DOHH2 (cell line): ENCODE measurements around the gene MFAP3.

Source experiments
- H3F3A ChIP-seq: fragments of 200-600 bp; sonication (generic), shearing (Covaris generic); 2 replicates; pipeline ENCODE4 v1.6.0; 2016; ENCODE audit warnings: antibody characterized with exemption, mild to moderate bottlenecking; ENCODE audit not compliant: control insufficient read depth, insufficient read depth
- H3K27ac ChIP-seq: fragments of 200-600 bp; sonication (generic); 2 replicates; pipeline ENCODE4 v1.5.1; 2014; ENCODE audit warnings: low read depth, mild to moderate bottlenecking, low read length, moderate library complexity
- H3K27me3 ChIP-seq: fragments of 200-600 bp; sonication (generic); 2 replicates; pipeline ENCODE4 v1.6.1; 2014; ENCODE audit warnings: mild to moderate bottlenecking, low read length, mixed read lengths; ENCODE audit not compliant: control insufficient read depth
- H3K36me3 ChIP-seq: fragments of 200-600 bp; sonication (generic); 2 replicates; pipeline ENCODE4 v1.6.1; 2014; ENCODE audit warnings: mild to moderate bottlenecking, low read length, moderate library complexity, mixed read lengths; ENCODE audit not compliant: control insufficient read depth
- H3K4me1 ChIP-seq: fragments of 200-600 bp; sonication (generic); 2 replicates; pipeline ENCODE4 v1.6.1; 2014; ENCODE audit warnings: mild to moderate bottlenecking, low read length, mixed read lengths; ENCODE audit not compliant: control insufficient read depth
- H3K4me2 ChIP-seq: fragments of 200-600 bp; sonication (generic); 2 replicates; pipeline ENCODE4 v1.6.0; 2014; ENCODE audit warnings: mild to moderate bottlenecking, low read length, moderate library complexity
- H3K4me3 ChIP-seq: fragments of 200-600 bp; sonication (generic); 2 replicates; pipeline ENCODE4 v1.5.1; 2014; ENCODE audit warnings: mild to moderate bottlenecking, low read length, mixed read lengths
- H3K79me2 ChIP-seq: fragments of 200-600 bp; sonication (generic); 2 replicates; pipeline ENCODE4 v1.6.1; 2014; ENCODE audit warnings: mild to moderate bottlenecking, low read length, mixed read lengths; ENCODE audit not compliant: control insufficient read depth
- H3K9me2 ChIP-seq: fragments of 200-600 bp; sonication (generic); replicated peaks from 2 replicates; pipeline ENCODE4 v1.6.1; 2014; ENCODE audit warnings: mild to moderate bottlenecking, low read length, mixed read lengths; ENCODE audit not compliant: control insufficient read depth
- H3K9me3 ChIP-seq: fragments of 200-600 bp; sonication (generic); 2 replicates; pipeline ENCODE4 v1.6.1; 2014; ENCODE audit warnings: antibody characterized with exemption, low read length, mixed read lengths; ENCODE audit not compliant: control insufficient read depth, insufficient read depth
- H4K20me1 ChIP-seq: fragments of 200-600 bp; sonication (generic); 2 replicates; pipeline ENCODE4 v1.6.0; 2014; ENCODE audit warnings: low read depth, mild to moderate bottlenecking, antibody characterized with exemption, low read length, moderate library complexity; ENCODE audit not compliant: control insufficient read depth, insufficient read depth
- CTCF ChIP-seq: fragments of 200-600 bp; sonication (generic); IDR thresholded peaks from one replicate; pipeline ENCODE4 v1.5.1; 2014; ENCODE audit warnings: antibody characterized with exemption, mild to moderate bottlenecking, low read depth, low read length; ENCODE audit not compliant: poor library complexity, severe bottlenecking
- EZH2phosphoT487 ChIP-seq: fragments of 200-600 bp; sonication (generic); IDR thresholded peaks from 2 replicates; pipeline ENCODE4 v1.6.1; 2017; ENCODE audit warnings: borderline replicate concordance, mild to moderate bottlenecking, antibody characterized with exemption, low read length, moderate library complexity, mixed read lengths

The MFAP3 gene

GRCh38 chr5:154071799-154072413 lies 33.1 kb downstream of the MFAP3 start:
- Histone ChIP-seq H3K79me2 (no peaks in the 10 kb centered on the region), H3K36me3 (no peaks in the 10 kb centered on the region), H3K9me3 (no peaks in the 10 kb centered on the region), H3K27me3 (peaks cover 22% of the 10 kb centered on the region), H4K20me1 (no peaks in the 10 kb centered on the region), H3K4me2 (peak overlapping the region; percentile 39), H3K9me2 (no peaks in the 10 kb centered on the region), H3F3A (no peaks in the 10 kb centered on the region), H3K4me1 (no peaks in the 10 kb centered on the region), H3K27ac (no peak overlapping the region), H3K4me3 (no peak overlapping the region)
- no peak for TF ChIP-seq CTCF
- no peak for TF ChIP-seq EZH2phosphoT487

- TF ChIP-seq CTCF = peak; percentile 88
- no peak for TF ChIP-seq EZH2phosphoT487
- Histone ChIP-seq H3K36me3 (no peaks in the 10 kb centered on the region), H3K9me2 (no peaks in the 10 kb centered on the region), H3K9me3 (no peaks in the 10 kb centered on the region), H3K4me1 (no peaks in the 10 kb centered on the region), H3K4me2 (peak overlapping the region; percentile 39), H3K4me3 (no peak overlapping the region), H3F3A (no peaks in the 10 kb centered on the region), H3K79me2 (no peaks in the 10 kb centered on the region), H4K20me1 (no peaks in the 10 kb centered on the region), H3K27ac (no peak overlapping the region), H3K27me3 (peaks cover 28% of the 10 kb centered on the region)
Observed at GRCh38 chr5:154072414-154073171, 33.8 kb downstream of the MFAP3 start.

- Histone ChIP-seq H3K4me3 (no peak overlapping the region), H3K79me2 (no peaks in the 10 kb centered on the region), H3K27me3 (peaks cover 30% of the 10 kb centered on the region), H3K36me3 (no peaks in the 10 kb centered on the region), H3K27ac (no peak overlapping the region), H3K9me3 (no peaks in the 10 kb centered on the region), H3K9me2 (no peaks in the 10 kb centered on the region), H3F3A (no peaks in the 10 kb centered on the region), H4K20me1 (no peaks in the 10 kb centered on the region), H3K4me1 (no peaks in the 10 kb centered on the region), H3K4me2 (no peak overlapping the region)
- no peak for TF ChIP-seq EZH2phosphoT487
- no peak for TF ChIP-seq CTCF
Observed at GRCh38 chr5:154076240-154076922, 37.6 kb downstream of the MFAP3 start.
